Measurements from ENCODE around the gene FUOM. TPM values are rescaled to one million over a fixed set of nuclear protein-coding genes. Genes with fewer than 3 reads are reported as not detected.
A peak's percentile ranks its signal among the peaks of the same experiment; 100 is the strongest.
"Not testable (repeated sequence)": the region's sequence is repeated elsewhere in the genome, so short reads cannot be mapped to it uniquely, and the experiment has no call there.

FUOM gene
- total and polyA plus RNA-seq, 3 donors from 2014 or later = 9.5 to 13.6 (median 12.8) TPM

- H3K27me3 ChIP-seq = no peaks in the 10 kb centered on the region
- H3K9me3 ChIP-seq = no peaks in the 10 kb centered on the region
- no peaks in the 10 kb centered on the region for H3K36me3 ChIP-seq (ENCODE audit: low read depth, missing control alignments)
- TF ChIP-seq POLR2A (IDR thresholded peaks at IDR 0.05) = no peak
- TF ChIP-seq CTCF (IDR thresholded peaks at IDR 0.05) = no peak
- peaks cover 8% of the 10 kb centered on the region for H3K4me1 ChIP-seq
- peak overlapping the region; percentile 75 to 90 for H3K4me3 ChIP-seq
- WGBS, 2 donors = 0% methylated on average over 45 to 74 of the region's 90 CpGs
- intact Hi-C loops (cut with DNase I; ENCODE audit: low total_unique reads) = no loop called here
- H3K27ac ChIP-seq = peak overlapping the region; percentile 84 to 88
- DNase-seq = peak; percentile 70
These were observed 20.7 kb upstream of the FUOM start for GRCh38 chr10:133378251-133379096.

- WGBS, 2 donors = 24% methylated on average over 20 of the region's 20 CpGs; no CpG with 5 or more reads in 1 of the 2 donors
- Histone ChIP-seq H3K36me3 (ENCODE audit: low read depth, missing control alignments) (no peaks in the 10 kb centered on the region), H3K27ac (peak overlapping the region; percentile 84 to 88), H3K27me3 (no peaks in the 10 kb centered on the region), H3K4me1 (peaks cover 8% of the 10 kb centered on the region), H3K9me3 (no peaks in the 10 kb centered on the region), H3K4me3 (peak overlapping the region; percentile 75 to 90)
- intact Hi-C loops (cut with DNase I; ENCODE audit: low total_unique reads) = no loop called here
- TF ChIP-seq POLR2A (IDR thresholded peaks at IDR 0.05) (no peak), CTCF (IDR thresholded peaks at IDR 0.05) (no peak)
- DNase-seq = no peak
These were observed 20.0 kb upstream of the FUOM start for GRCh38 chr10:133377818-133378250.

GRCh38 chr10:133377025-133377817 is 19.4 kb upstream of the FUOM start:
- intact Hi-C loops (cut with DNase I; ENCODE audit: low total_unique reads) = no loop called here

GRCh38 chr10:133376183-133376582 is 18.4 kb upstream of the FUOM start:
- H3K36me3 ChIP-seq (ENCODE audit: low read depth, missing control alignments); H3K4me3 ChIP-seq; intact Hi-C loops (cut with DNase I; ENCODE audit: low total_unique reads); H3K27me3 ChIP-seq; DNase-seq; H3K9me3 ChIP-seq; H3K27ac ChIP-seq: not testable (repeated sequence)
- H3K4me1 ChIP-seq = peaks cover 16% of the 10 kb centered on the region
- 89 to 96% methylated on average over 5 of the region's 5 CpGs for WGBS, 2 donors

More at GRCh38 chr10:133377025-133377817, 19.4 kb upstream of the FUOM start:
- H3K4me3 ChIP-seq = no peak overlapping the region
- peaks cover 12% of the 10 kb centered on the region for H3K4me1 ChIP-seq
- H3K9me3 ChIP-seq = no peaks in the 10 kb centered on the region
- WGBS, 2 donors = 79 to 84% methylated on average over 5 to 30 of the region's 30 CpGs
- TF ChIP-seq POLR2A (IDR thresholded peaks at IDR 0.05) (no peak), CTCF (IDR thresholded peaks at IDR 0.05) (no peak)
- no peaks in the 10 kb centered on the region for H3K27me3 ChIP-seq
- no peak overlapping the region for H3K27ac ChIP-seq
- DNase-seq = no peak
- no peaks in the 10 kb centered on the region for H3K36me3 ChIP-seq (ENCODE audit: low read depth, missing control alignments)

All from testis (tissue), 3 donors.